Measurements from ENCODE around the gene ERC2.
"Not testable (repeated sequence)": the region's sequence is repeated elsewhere in the genome, so short reads cannot be mapped to it uniquely, and the experiment has no call there.

The ERC2 gene

DNA sequence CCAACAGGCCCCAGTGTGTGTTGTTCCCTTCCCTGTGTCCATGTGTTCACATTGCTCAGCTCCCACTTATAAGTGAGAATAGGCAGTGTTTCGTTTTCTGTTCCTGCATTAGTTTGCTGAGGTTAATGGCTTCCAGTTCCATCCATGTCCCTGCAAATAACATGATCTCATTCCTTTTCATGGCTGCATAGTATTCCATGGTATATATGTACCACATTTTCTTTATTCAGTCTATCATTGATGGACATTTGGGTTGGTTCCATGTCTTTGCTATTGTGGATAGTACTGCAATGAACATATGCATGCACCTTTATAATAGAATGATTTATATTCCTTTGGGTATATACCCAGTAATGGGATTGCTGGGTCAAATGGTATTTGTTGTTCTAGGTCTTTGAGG, 452.9 kb downstream of the ERC2 start:
- in situ Hi-C loops (cut with MboI; ENCODE audit: low sequenced_read_pairs), result not testable (repeated sequence)

DNA sequence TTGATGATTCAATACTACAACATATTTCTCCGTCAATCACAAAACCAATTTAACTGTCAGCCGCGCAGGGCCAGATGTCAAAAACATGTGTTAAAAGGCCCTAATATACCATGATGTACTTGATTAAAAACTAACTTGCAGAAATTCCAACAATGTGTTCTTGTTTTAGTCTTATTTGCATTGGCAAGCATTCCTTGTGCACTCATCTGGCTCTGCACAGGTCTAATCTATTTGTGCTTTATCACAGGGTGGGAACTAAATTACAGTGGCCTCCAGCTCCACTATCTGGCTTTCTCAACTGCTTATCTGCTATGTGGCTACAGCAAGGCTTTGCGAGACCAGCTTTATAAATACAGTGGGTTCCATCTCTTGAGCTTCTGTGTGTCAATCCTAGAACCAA, 455.5 kb downstream of the ERC2 start:
- in situ Hi-C loops (cut with MboI; ENCODE audit: low sequenced_read_pairs), result no loop called here

DNA sequence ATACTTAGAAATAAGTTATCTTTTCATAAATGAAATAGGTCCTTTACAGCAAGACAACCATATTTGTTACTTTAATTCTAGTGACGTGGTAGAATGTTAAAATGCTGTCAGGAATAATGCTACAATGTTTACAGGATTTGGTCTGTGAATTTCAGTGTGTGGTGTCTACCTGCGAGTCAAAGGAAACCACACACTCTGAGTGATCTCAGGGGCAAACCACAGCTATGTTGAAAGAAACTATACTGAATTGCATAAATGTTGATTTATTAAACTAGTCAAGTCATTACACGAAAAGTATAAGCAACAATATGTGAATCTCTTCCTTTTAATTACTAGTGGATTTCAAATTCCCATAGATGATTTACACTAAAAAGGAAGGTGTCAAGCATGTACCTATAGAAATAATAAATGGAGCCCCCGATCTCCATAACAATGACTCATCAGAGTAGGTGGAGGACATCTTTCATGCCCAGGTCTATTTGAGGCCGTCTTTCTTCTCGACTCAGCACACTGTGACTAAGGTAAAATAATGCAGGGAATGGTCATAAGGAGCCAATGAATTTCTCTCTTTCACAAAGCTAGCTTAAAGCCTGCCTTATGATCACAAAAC, 463.0 kb downstream of the ERC2 start:
- in situ Hi-C loops (cut with MboI; ENCODE audit: low sequenced_read_pairs), result no loop called here

DNA sequence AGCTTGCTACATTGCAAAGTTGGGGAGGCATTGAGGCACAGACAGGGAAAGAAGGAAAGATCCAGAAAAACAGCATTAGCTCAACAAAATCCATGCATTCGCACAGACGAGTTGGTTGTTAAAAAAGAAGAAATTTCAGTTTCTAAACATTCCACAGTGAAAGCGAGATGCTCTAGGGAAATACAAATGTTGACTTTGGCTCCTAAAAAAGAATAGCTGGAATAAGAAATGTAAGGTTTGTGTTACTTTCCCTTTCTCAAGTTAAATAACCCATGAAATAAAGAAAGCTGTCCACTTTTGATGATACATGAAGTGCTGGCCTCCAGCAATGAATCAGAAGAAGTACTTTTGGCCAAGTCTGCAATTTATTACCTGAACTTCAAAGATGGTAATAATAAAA, 465.1 kb downstream of the ERC2 start:
- in situ Hi-C loops (cut with MboI; ENCODE audit: low sequenced_read_pairs), result no loop called here

DNA sequence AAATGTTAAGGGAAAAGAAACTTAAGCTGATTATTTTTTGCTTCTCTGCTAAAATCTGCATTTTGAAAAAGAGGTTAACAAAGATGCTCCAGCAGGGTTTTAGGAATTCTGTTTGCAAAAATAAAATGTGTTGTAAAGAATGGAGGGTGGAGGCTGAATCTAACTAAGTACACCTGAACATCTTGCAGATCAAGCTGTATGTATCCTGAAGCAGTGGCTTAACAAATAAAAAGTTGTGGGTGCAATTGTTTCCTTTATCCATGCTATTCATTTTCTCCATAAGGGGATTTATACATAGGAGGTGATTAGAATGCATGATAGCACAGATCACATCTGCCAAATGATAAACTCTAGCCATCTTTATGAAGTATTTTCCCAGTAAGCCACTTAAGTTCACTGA, 466.3 kb downstream of the ERC2 start:
- in situ Hi-C loops (cut with MboI; ENCODE audit: low sequenced_read_pairs), result no loop called here

DNA sequence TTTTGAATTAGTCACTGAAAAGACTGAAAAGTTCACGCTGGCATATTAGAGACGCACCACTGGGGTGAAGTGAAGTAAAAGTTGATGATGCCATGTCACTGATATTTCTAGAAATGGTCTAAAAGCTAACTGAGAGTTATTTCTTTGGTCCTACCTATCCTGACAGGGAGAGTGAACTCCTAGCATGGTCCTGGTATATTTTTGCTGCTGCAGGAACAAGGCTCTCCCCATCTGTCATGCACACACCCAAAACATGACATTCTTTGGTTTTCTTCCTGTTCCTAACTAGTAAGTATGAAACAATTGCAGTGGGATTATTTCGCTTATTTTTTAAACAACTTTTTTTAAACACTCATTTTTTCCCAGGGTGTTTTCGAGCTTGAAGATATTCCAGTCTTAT, 466.7 kb downstream of the ERC2 start:
- in situ Hi-C loops (cut with MboI; ENCODE audit: low sequenced_read_pairs), result no loop called here

DNA sequence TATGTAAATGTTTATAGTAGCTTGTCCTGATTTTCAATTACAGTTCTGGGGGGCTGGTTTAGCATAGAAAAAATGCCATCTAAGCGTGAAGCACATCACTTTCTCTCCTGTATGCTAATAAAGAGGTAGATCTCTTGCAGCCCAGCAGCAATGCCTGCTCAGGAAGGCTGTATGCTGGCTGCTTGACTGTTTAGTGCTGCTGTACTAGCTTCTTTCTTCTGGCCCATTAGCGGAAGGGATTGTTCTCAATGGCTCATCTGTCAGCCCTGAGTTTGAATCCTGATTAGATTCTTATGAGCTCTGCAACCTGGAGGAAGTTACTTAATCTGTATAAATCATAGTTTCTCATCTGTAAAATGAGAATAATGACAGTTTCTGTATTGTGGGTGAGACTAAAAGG, 478.9 kb downstream of the ERC2 start:
- in situ Hi-C loops (cut with MboI; ENCODE audit: low sequenced_read_pairs), result no loop called here

DNA sequence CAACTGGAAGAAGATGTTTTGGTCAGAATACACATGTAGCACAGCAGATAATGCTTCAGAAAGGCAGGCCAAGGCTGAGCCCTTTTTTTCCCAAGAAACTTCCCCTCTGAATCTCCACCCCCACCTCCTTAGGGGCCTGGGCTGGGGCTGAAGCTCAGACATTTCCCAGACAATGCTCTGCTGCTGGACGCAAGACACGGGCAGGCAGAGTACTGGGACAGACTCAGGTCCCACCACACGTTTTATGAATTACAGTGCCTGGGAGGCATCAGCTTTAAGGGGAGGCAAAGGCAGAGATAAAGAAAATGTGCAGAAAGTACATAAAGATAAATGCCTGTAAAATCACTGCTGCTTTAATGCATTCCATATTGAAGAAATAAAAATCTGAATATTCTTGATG, 479.4 kb downstream of the ERC2 start:
- in situ Hi-C loops (cut with MboI; ENCODE audit: low sequenced_read_pairs), result no loop called here

DNA sequence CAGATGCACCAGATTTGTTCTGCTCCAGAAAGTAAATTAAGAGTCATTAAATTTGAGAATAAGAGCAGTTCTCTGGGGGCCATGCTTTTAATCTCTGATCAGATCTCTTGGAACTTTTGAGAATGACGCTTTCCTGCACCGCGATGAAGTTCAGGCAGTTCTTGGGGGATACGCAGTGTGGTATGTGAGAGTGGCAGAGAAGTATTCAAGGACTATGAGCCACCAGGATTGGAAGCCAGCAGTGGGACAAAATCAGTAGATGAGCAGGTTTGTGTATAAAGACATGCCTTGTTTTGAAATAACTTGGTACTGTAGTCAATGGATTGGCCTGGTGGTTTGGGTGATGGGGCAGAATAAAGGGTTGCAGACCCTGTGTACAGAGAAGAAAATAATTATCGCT, 483.6 kb downstream of the ERC2 start:
- in situ Hi-C loops (cut with MboI; ENCODE audit: low sequenced_read_pairs), result no loop called here

DNA sequence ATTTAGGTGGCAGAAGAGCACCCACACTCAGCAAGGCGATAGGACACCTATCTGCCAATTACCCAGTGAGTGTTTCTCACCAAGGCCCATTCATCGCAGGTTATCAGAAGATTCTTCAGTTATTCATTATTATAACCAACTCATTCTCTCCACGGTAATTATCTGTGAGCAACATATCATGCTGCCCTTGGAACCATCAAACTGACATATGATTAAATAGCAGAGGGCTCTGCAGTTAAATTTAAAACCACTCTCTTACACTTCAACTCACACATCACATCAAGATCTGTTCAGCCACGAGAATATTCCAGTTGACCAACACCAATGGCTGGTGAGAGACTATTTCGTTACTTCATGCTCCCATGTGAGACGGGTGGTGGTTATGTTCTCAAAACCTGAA, 489.3 kb downstream of the ERC2 start:
- in situ Hi-C loops (cut with MboI; ENCODE audit: low sequenced_read_pairs), result no loop called here

DNA sequence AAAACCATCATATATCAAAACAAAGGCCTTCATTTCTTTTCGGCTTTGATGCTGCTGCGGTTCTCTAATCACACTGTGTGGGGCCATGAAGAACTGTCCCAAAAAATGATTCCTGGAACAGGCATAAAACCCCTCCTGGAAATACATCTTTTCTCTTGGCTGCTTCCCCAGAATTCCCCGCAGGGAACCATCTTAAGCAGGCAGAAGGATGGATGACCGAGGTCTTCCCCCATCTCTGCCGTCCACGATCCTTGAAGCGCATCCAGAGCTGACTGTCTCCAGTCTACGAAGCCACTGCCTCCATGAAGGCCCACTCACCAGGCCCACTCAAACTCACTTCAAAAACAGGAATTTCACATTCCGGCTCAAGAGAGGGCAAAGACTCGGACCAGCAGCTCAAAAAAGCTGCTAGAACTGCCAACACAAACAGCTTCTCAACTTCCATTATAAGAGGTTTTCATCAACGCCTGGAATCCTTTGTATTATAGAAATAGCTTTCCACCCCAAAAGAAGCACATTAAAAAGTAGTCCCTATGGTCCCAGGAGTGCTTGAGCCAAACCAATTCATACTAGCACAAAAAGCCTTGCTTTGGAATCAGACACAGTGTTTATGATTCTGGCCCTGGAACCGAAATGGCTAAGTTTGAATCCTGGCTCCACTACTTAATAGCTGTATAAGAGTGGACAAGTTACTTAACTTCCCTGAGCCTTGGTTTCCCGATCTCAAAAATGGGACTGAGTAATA, 493.7 kb downstream of the ERC2 start:
- in situ Hi-C loops (cut with MboI; ENCODE audit: low sequenced_read_pairs), result no loop called here

DNA sequence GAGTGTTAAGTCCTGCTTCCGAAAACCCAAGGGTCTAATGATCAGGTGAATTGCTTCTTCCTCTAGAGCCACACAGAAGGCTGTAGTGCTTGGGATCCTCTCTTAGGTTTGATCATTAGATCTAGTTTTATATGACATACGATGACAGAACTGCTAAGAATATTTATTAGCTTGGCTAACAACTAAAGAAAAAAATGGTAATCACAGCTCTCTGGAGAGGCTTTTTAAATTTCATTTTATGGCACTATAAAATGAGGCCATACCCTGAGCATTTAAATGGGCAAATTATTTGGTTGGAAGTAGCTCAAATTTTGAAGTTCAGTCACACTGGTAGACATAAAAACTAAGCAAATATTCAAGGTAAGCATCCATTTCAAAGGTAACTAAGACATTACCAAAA, 498.6 kb downstream of the ERC2 start:
- in situ Hi-C loops (cut with MboI; ENCODE audit: low sequenced_read_pairs), result no loop called here

DNA sequence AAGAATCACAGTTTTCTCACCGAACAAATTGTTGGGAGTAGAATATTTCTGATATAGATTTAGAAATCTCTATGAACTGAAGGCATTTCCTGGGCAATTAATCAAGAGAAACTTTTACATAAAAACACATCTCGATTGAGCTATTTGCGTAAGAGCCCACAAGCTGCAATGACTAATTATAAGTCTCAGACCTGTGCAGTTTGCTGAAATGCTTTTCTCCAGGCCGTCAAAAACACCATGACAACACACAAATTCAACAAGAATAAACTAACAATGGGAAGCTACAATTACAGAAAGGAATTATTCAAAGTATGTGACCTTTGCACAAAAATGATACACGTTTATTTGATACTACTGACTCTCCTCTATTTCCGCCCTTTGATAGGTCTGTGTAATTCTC, 499.9 kb downstream of the ERC2 start:
- in situ Hi-C loops (cut with MboI; ENCODE audit: low sequenced_read_pairs), result no loop called here

DNA sequence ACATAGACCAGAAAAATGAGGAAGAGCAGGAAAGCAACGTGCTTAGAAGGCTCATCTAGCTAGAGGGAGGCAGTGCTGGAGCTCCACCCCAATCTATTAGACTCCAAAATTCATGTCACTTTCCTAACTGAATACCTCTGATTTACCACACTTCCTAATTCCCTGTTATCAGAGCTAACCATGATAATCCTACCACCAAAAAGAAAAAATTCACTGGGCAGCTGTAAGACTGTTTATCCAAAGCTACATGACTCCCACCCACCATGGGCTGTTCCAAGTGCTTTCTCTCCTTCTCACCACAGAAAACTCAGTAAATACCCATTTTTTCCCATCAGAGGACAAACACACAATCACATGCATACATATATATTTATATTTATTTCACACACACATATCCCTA, 501.7 kb downstream of the ERC2 start:
- in situ Hi-C loops (cut with MboI; ENCODE audit: low sequenced_read_pairs), result no loop called here

DNA sequence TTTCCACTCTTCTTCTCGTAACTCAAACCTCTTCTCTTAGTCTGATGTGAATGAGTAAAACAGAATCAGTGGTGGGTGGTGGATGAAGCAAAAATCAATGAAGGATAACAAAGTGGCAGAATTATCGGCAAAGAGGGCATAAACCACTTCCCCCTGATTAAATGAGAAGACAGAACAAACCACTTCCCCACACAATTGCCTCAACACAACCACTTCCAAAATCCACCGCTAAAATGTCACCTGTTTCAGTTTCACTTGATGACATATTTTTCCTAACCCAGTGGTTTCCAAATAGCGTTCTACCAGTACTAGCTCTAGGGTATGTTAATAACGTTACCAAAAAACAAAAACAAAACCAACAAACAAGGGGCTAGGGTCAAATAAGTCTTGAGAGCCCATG, 502.5 kb downstream of the ERC2 start:
- in situ Hi-C loops (cut with MboI; ENCODE audit: low sequenced_read_pairs), result no loop called here

DNA sequence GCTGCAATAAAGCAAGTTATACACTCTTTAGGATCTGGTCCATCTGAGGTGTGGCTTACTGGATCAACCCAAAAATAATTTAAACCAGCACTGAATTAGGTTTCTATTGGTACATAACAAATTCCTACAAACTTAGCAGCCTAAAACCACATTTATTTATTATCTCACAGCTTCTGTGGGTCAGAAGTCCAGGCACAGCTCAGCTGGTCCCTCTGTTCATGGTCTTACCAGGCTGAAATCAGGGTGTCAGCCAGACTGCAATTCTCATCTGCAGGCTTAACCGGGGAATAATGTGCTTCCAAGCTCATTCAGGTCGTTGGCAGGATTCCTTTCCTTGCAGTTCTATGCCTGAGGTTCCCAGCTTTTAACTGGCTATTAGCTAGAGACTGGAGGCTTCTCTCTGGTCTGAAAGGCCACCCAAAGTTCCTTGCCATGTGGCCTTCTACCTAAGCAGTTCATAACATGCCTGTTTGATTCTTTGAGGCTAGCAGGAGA, 503.7 kb downstream of the ERC2 start:
- in situ Hi-C loops (cut with MboI; ENCODE audit: low sequenced_read_pairs), result no loop called here

DNA sequence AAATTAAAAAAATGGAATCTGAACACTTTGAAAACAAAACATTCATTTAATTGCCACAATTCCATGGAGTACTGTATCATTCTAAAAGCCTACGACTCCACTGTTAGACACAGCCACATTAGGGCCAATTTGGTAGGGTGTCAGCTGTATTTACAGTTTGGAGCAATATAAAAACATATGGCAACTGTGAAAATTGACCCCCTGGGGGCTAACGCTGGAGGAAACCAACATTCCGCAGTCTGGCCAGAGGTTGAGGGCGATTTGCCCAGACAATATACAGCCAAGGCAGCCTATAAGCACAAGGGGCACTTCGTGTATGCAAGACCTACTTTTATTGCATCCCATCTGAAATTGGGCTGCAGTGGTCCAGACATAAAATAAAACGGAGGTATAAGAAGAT, 504.7 kb downstream of the ERC2 start:
- in situ Hi-C loops (cut with MboI; ENCODE audit: low sequenced_read_pairs), result no loop called here

DNA sequence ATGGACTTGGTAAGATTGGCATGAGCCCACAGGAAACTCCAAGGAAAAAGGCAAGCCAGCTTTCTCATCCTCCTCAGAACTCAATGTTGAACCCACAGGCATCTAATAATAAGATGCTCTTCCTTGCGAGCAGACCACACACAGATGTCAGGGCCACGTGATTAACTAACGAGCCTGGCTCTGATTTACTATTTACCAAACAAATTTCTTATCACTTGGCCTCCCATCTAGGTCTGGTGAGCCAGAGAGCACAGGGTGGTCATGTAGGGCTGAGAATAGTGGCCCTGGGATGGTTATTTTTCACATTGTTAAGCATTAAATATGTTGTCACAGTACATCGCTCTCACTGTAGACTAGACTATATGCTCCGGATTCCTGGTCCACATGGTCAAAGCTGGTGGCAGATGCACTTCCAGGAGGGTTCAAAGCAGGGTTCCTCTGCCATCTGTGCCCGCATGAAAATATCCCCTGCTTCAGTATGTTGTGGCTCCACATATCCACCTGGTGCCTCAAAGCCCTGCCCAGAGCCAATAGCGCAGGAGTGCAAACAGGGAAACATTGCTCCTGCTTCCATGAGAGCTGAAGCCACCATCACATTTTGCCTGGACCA, 508.7 kb downstream of the ERC2 start:
- in situ Hi-C loops (cut with MboI; ENCODE audit: low sequenced_read_pairs), result no loop called here

DNA sequence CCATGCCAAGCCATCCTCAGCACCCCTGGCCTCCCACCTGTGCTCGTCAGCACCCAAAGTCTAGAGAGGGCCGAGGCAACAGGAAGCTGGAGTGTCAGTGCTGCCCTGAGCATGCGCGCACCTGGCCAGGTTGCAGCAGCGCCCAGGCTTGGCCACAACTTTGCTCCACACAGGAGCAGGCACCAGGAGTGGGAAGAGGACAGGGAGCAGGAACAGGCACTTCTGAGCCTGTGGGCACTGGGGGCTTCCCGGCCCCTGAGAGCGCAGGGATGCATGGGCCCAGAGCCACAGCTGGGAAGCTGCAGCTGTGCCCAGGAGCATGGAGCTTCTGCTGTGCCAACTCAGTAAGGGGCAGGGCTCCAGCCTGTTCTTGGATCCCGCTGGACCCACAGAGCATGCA, 509.7 kb downstream of the ERC2 start:
- in situ Hi-C loops (cut with MboI; ENCODE audit: low sequenced_read_pairs), result no loop called here

DNA sequence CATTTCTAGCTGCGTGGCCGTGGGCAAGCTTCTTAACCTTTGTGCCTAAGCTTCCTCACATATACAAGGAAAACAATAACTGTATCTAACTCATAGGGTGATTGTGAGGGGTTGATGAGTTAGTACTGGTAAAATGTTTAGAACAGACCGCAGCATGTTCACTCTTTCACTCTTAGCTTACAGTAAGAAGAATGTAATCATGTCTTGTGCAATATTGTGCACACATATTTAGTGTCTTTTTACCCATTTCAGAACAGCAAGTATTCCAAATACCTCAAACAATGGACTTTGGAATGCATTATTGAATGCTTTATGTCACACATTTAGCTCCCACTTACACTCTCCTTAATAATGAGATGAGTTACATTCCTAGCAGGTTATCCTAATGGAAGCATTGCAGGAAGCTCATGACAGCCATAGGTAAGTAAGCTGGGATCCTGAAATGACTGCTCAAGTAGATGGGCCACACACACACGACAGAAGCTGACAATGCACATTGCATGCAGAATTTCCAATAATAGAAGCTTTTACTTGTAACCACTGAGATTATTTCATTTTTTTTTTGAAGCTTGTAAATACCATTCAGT, 512.3 kb downstream of the ERC2 start:
- in situ Hi-C loops (cut with MboI; ENCODE audit: low sequenced_read_pairs), result no loop called here

DNA sequence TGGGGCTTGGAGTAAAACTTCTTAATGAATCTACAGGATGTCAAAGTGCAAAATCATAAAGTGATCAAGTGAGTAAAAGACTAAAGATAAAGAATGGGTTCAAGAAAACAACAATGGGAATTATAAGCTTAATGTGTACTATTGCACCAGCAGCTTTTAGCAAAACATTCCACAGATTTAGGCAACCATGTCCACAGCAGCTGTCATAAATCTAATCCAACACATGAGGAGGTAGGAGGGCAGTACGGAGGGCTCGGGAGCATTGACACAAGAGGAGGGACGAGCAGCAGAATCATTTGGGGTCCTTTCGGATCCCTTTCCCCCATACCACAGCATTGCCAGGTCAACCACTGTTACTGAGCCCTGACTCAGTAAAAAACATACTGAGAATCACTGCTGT, 516.9 kb downstream of the ERC2 start:
- in situ Hi-C loops (cut with MboI; ENCODE audit: low sequenced_read_pairs), result no loop called here

DNA sequence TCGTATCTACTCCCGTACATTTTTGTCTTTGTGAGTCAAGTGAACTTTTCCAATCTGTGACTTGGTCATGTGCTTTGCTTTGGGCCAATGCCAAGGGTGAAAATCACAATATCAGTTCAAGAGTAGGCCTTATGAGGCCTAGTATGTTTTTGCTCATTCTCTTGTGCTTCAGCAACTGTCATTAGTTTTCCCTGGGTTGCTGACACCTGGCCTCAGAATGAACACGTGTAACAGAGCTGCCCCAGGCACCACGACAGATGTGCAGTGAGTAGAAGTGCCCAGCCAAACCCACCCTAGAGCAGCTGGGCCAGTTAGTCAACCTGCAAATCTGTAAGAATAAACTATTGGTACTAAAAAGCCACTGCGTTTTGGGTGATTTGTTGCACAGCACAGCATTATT, 520.9 kb downstream of the ERC2 start:
- in situ Hi-C loops (cut with MboI; ENCODE audit: low sequenced_read_pairs), result no loop called here
